GM12865 (cell line): ENCODE results near the gene EPB41L4B.

Source experiments
- DNase-seq: peaks from one replicate; pipeline ENCODE4 v3.0.0; 2010; ENCODE audit warnings: low read depth
- H3K4me3 ChIP-seq: 2 replicates; pipeline ENCODE4 v1.5.1; 2011; ENCODE audit warnings: mild to moderate bottlenecking, low read depth, low read length, control low read depth
- CTCF ChIP-seq: IDR thresholded peaks from 2 replicates; pipeline ENCODE4 v1.5.1; 2011; ENCODE audit warnings: low read length, control low read depth, low read depth, inconsistent platforms; ENCODE audit not compliant: insufficient read depth; ENCODE audit errors: missing control alignments

Gene EPB41L4B

DNA sequence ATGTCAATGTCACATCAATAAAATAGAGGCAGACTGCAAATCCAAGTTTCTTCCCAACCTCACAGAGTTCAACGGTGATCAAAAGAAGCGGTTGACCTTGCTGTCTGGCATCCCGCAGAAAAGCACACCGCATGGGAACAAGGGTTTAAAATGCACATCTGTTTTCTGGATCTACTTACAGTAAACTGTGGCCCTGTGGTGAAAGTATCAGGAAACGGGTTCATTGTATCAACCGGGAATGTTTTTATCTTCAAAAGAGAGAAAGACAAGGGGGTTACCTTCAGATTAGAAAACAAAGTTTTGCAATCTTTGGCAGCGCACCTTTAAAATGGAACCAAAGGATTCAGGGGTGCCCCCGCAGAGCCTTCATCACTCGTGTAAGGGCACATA, 138.3 kb downstream of the EPB41L4B start:
- no peak for DNase-seq
- TF ChIP-seq CTCF = no peak
- no peak overlapping the region for H3K4me3 ChIP-seq

- DNase-seq = peak; percentile 90
- no peak overlapping the region for H3K4me3 ChIP-seq
- TF ChIP-seq CTCF = no peak
Observed at GRCh38 chr9:109181284-109181683, 139.6 kb downstream of the EPB41L4B start.

DNA sequence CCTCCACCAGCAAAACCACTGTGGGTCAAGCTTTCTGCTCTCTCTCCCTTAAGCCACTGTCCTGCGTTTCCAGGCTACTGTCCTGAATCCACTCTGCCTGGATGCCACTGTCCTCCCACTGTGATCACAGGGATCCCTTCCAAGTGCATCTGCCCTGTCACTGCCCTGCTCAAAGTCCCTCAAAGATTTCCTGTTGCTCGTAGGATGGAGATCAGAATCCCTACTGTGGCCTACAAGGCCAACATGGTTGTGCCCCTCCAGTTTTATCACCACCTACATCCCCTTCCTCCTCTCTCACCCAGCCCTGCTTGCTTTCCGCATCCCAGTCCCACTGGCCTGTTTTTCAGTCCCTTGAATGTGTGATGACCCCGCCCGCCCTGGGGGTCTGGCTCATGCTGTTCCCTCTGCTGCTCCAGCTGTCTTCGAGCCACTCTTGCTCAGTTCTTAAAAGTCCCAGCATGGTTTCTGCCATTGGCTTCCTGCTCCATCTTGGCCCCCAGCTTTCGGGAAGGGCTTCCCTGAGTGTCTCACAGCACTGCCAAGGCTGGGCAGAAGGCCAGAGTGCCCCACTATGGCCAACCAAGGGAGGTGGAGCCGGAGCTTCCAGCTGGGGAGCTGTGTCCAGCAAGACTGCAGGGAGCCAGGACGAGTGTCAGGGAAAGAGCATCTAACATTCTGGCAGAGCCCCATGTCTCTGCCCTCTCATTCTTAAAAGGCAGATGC, 140.9 kb downstream of the EPB41L4B start:
- no peak for DNase-seq
- no peak for TF ChIP-seq CTCF

DNA sequence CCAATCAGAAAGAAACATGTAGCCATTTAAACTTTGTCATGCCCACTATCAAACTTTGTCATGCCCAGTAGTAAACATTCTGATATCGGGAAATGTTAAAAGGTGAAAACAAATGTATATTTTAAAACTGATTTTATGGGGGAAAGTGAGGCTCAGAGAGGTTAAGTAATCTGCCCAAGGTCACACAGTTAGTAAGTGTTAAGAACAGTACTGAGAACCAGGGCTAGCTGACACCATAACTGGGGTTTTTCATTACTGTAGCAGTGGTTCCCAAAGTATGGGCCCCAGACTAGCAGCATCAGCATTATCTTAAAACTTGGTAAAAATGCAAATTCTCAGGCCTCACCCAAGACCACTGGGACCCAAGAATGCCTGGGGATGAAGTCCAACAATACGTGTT, 143.9 kb downstream of the EPB41L4B start:
- no peak overlapping the region for H3K4me3 ChIP-seq
- DNase-seq = no peak
- no peak for TF ChIP-seq CTCF

More for the DNA sequence above, 140.9 kb downstream of the EPB41L4B start:
- H3K4me3 ChIP-seq = no peak overlapping the region

DNA sequence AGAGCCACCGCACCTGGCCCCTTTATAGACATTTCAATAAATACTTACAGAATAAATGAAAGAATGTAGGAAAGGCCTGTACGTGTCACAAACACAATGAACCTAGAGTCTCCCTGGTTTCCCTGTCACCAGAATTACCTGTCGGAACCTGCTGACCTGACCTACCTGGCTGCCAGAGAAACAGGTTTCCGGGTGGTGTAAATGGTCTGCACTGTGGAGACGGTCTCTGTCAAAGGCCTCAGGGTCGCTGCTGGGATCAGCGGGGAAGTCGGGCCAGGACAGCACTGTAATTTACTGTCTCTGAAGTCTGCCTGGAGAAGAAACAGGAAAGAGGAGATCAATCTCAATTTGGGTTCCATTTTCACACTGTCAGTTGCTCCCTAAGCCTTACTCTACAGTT, 144.5 kb downstream of the EPB41L4B start:
- no peak overlapping the region for H3K4me3 ChIP-seq
- no peak for DNase-seq
- no peak for TF ChIP-seq CTCF

- no peak overlapping the region for H3K4me3 ChIP-seq
- DNase-seq = no peak
- no peak for TF ChIP-seq CTCF
Observed at GRCh38 chr9:109172935-109173334, 147.9 kb downstream of the EPB41L4B start.

GRCh38 chr9:109171926-109172325, 148.9 kb downstream of the EPB41L4B start:
- DNase-seq = no peak
- no peak for TF ChIP-seq CTCF
- H3K4me3 ChIP-seq = no peak overlapping the region
